ENCODE data around the gene ARHGEF40. TPM values are rescaled to one million over a fixed set of nuclear protein-coding genes. Genes with fewer than 3 reads are reported as not detected.

The ARHGEF40 gene
- total RNA-seq, 2 experiments from 2014 or later = 1.2 to 1.3 TPM

- H3K9me3 ChIP-seq (ENCODE audit: control insufficient read depth in 1 of 2, insufficient read depth in 1 of 2, low read length in 2 of 2) = no peaks in the 10 kb centered on the region
- no peak overlapping the region for H3K4me3 ChIP-seq (ENCODE audit: low read length)
- CTCF ChIA-PET = interaction anchor here (1.2 kb wide), 2 partner anchors 29 to 42 kb away, joined by 4 to 6 read pairs; no protein-coding TSS in a partner anchor
- H3K27me3 ChIP-seq (ENCODE audit: control insufficient read depth in 1 of 2, insufficient read depth in 2 of 2, low read length in 2 of 2) = peaks cover 18 to 28% of the 10 kb centered on the region in 2 experiments
- H3K4me3 Mint-ChIP-seq = no peak overlapping the region
- H3K27ac ChIP-seq (ENCODE audit: low read depth in 1 of 2, low read length in 2 of 2) = no peak overlapping the region
- TF ChIP-seq CTCF (IDR thresholded peaks at IDR 0.05) = no peak
- peaks cover 4% of the 10 kb centered on the region for H3K4me1 Mint-ChIP-seq (ENCODE audit: low read depth)
- no peaks in the 10 kb centered on the region for H3K36me3 ChIP-seq (ENCODE audit: insufficient read depth, low read length)
- ATAC-seq (ENCODE audit: poor library complexity) (no peak), DNase-seq (no peak)
- H3K36me3 Mint-ChIP-seq (ENCODE audit: low read depth) = no peaks in the 10 kb centered on the region
- H3K9me3 Mint-ChIP-seq = no peaks in the 10 kb centered on the region
- H3K4me1 ChIP-seq (ENCODE audit: insufficient read depth, low read length) = peaks cover 2% of the 10 kb centered on the region
- H3K27ac Mint-ChIP-seq = no peak overlapping the region
- intact Hi-C loops (cut with DNase I, micrococcal nuclease) = no loop called here
- POLR2A ChIA-PET = no interaction called here
- H3K27me3 Mint-ChIP-seq = peaks cover 79% of the 10 kb centered on the region
These were observed 6.6 kb upstream of the ARHGEF40 start for GRCh38 chr14:21063479-21063878.

- Histone ChIP-seq H3K27me3 (ENCODE audit: control insufficient read depth in 1 of 2, insufficient read depth in 2 of 2, low read length in 2 of 2) (peaks cover 41 to 60% of the 10 kb centered on the region in 2 experiments), H3K4me1 (ENCODE audit: insufficient read depth, low read length) (peaks cover 35% of the 10 kb centered on the region), H3K36me3 (ENCODE audit: insufficient read depth, low read length) (no peaks in the 10 kb centered on the region), H3K9me3 (ENCODE audit: control insufficient read depth in 1 of 2, insufficient read depth in 1 of 2, low read length in 2 of 2) (peaks cover 0 to 13% of the 10 kb centered on the region in 2 experiments), H3K4me3 (ENCODE audit: low read length) (no peak overlapping the region), H3K27ac (ENCODE audit: low read depth in 1 of 2, low read length in 2 of 2) (no peak overlapping the region)
- peak; percentile 24 for TF ChIP-seq CTCF (IDR thresholded peaks at IDR 0.05)
- H3K27ac Mint-ChIP-seq = no peak overlapping the region
- H3K36me3 Mint-ChIP-seq (ENCODE audit: low read depth) = no peaks in the 10 kb centered on the region
- peaks cover 32% of the 10 kb centered on the region for H3K4me1 Mint-ChIP-seq (ENCODE audit: low read depth)
- peaks cover 88% of the 10 kb centered on the region for H3K27me3 Mint-ChIP-seq
- intact Hi-C loops (cut with DNase I, micrococcal nuclease) = loop anchor here in 1 of 2 experiments (1.0 kb wide), 1 partner anchor 25 kb away; no protein-coding TSS in a partner anchor
- H3K4me3 Mint-ChIP-seq = no peak overlapping the region
- peak; percentile 31 for ATAC-seq (ENCODE audit: poor library complexity)
- DNase-seq = peak in 4 of 14 experiments; percentile 21 to 66 (median 44)
- H3K9me3 Mint-ChIP-seq = no peaks in the 10 kb centered on the region
- ChIA-PET CTCF (interaction anchor here (1.0 to 3.5 kb wide), 6 partner anchors 21 to 61 kb away, joined by 3 to 66 read pairs (median 36); no protein-coding TSS in a partner anchor), POLR2A (interaction anchor here (3.6 kb wide), 1 partner anchor 37 kb away, joined by 37 read pairs; no protein-coding TSS in a partner anchor)
These were observed 3.1 kb upstream of the ARHGEF40 start for GRCh38 chr14:21066882-21067502.

DNA sequence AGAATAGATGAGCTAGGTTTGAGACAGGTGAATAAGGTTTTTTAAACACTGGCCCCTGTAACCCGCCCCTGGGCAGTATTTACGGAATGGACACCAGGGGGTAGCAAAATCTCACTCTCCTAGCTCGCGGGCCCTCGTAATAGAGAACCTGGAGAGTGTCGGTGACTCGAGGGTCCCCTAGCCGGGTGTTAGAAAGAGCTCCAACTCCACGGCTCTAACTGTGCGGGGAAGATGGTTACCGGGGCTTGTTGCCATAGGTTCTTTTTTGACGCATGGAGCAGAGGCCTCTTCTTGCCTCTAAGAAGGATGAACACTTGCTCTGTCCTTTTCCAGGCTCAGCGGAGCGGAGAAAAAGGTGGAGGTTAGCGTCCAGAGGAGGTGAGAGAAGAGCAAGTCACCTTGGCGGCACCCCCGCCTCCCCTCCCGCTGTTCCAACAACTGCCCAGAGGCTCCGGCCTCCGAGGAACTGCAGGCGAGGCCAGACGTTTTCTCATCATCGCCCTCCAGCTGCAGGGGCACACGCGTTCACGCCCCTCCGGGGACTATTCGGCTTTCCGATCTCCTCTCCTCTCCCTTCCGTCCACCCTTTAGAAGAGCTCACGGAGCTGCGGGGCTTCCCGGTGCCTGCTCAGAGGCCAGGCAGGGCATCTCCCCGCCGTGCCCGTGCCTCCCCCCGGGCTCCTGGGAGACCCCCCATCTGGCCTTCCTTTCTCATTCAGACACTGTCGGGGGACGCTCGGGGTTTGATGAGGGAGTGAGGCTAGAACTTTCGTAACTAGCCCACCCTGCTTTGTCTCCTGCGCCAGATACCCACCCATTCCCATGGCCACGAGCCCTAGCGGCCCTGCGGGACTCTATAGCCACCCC is 1.4 kb upstream of the ARHGEF40 start:
- Histone ChIP-seq H3K4me3 (ENCODE audit: low read length) (peak overlapping the region; percentile 51), H3K27me3 (ENCODE audit: control insufficient read depth in 1 of 2, insufficient read depth in 2 of 2, low read length in 2 of 2) (peaks cover 44 to 65% of the 10 kb centered on the region in 2 experiments), H3K27ac (ENCODE audit: low read depth in 1 of 2, low read length in 2 of 2) (no peak overlapping the region), H3K9me3 (ENCODE audit: control insufficient read depth in 1 of 2, insufficient read depth in 1 of 2, low read length in 2 of 2) (peaks cover 0 to 13% of the 10 kb centered on the region in 2 experiments), H3K4me1 (ENCODE audit: insufficient read depth, low read length) (peaks cover 37% of the 10 kb centered on the region), H3K36me3 (ENCODE audit: insufficient read depth, low read length) (no peaks in the 10 kb centered on the region)
- Mint-ChIP-seq H3K27me3 (peaks cover 89% of the 10 kb centered on the region), H3K4me3 (peak overlapping the region; percentile 80), H3K36me3 (ENCODE audit: low read depth) (no peaks in the 10 kb centered on the region), H3K4me1 (ENCODE audit: low read depth) (peaks cover 37% of the 10 kb centered on the region), H3K27ac (no peak overlapping the region), H3K9me3 (no peaks in the 10 kb centered on the region)
- ChIA-PET CTCF (interaction anchor here (0.7 to 3.5 kb wide), 15 partner anchors 15 to 67 kb away, joined by 3 to 66 read pairs (median 4); partner anchors contain the start of gene TMEM253), POLR2A (interaction anchor here (1.5 to 3.6 kb wide), 4 partner anchors 19 to 54 kb away, joined by 5 to 37 read pairs (median 6); no protein-coding TSS in a partner anchor)
- intact Hi-C loops (cut with DNase I, micrococcal nuclease) = loop anchor here (1.0 kb wide), 2 partner anchors 24 to 36 kb away; no protein-coding TSS in a partner anchor
- ATAC-seq (ENCODE audit: poor library complexity) (peak; percentile 58), DNase-seq (peak in 10 of 14 experiments; percentile 25 to 85 (median 48))
- peak; percentile 47 for TF ChIP-seq CTCF (IDR thresholded peaks at IDR 0.05)
